ENCODE results near the gene HNRNPK.
"Not testable (repeated sequence)": the region's sequence is repeated elsewhere in the genome, so short reads cannot be mapped to it uniquely, and the experiment has no call there.

Gene HNRNPK

DNA sequence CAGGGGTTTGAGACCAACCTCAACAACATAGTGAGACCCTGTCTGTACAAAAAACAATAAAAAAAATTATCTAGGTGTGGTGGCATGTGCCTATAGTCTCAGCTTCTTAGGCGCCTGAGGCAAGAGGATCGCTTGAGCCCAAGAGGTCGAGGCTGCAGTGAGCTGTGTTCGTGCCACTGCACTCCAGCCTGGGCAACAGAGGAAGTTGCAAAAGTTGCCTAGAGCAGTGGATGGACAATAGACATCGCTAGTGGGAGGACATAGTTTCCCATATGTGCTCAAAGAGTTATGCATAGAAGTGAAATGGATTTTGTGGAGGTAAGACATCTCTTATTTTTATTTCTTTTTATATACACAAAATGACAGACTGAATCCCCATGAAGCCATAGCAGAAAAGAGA, 19.0 kb downstream of the HNRNPK start:
- Histone ChIP-seq H3K27me3 (no peaks in the 10 kb centered on the region), H3K27ac (no peak overlapping the region), H3K9me3 (no peaks in the 10 kb centered on the region), H3K4me1 (ENCODE audit: control insufficient read depth in 1 of 2, insufficient read depth in 1 of 2, low read depth in 1 of 2, low read length in 1 of 2) (peaks cover 9 to 14% of the 10 kb centered on the region in 2 experiments), H3K4me3 (ENCODE audit: low read depth in 1 of 2, low read length in 1 of 2) (no peak overlapping the region), H3K36me3 (peaks cover 5% of the 10 kb centered on the region)
- no peak for TF ChIP-seq CTCF (IDR thresholded peaks at IDR 0.05)

GRCh38 chr9:83959061-83959460, 21.0 kb downstream of the HNRNPK start:
- peaks cover 19 to 23% of the 10 kb centered on the region in 2 experiments for H3K4me1 ChIP-seq (ENCODE audit: control insufficient read depth in 1 of 2, insufficient read depth in 1 of 2, low read depth in 1 of 2, low read length in 1 of 2)
- no peaks in the 10 kb centered on the region for H3K36me3 ChIP-seq
- TF ChIP-seq CTCF (IDR thresholded peaks at IDR 0.05), result no peak
- no peaks in the 10 kb centered on the region for H3K9me3 ChIP-seq
- H3K27ac ChIP-seq, result no peak overlapping the region
- no peak overlapping the region for H3K4me3 ChIP-seq (ENCODE audit: low read depth in 1 of 2, low read length in 1 of 2)
- no peaks in the 10 kb centered on the region for H3K27me3 ChIP-seq

GRCh38 chr9:83957248-83957513, 22.8 kb downstream of the HNRNPK start:
- Histone ChIP-seq H3K4me3 (ENCODE audit: low read depth in 1 of 2, low read length in 1 of 2) (peak overlapping the region; percentile 79 to 96), H3K9me3 (no peaks in the 10 kb centered on the region), H3K4me1 (ENCODE audit: control insufficient read depth in 1 of 2, insufficient read depth in 1 of 2, low read depth in 1 of 2, low read length in 1 of 2) (peaks cover 19 to 23% of the 10 kb centered on the region in 2 experiments), H3K36me3 (no peaks in the 10 kb centered on the region), H3K27me3 (no peaks in the 10 kb centered on the region), H3K27ac (peak overlapping the region; percentile 87)
- no peak for TF ChIP-seq CTCF (IDR thresholded peaks at IDR 0.05)

GRCh38 chr9:83956436-83957247, 23.4 kb downstream of the HNRNPK start:
- Histone ChIP-seq H3K27ac (peak overlapping the region; percentile 87), H3K27me3 (no peaks in the 10 kb centered on the region), H3K4me1 (ENCODE audit: control insufficient read depth in 1 of 2, insufficient read depth in 1 of 2, low read depth in 1 of 2, low read length in 1 of 2) (peaks cover 19 to 23% of the 10 kb centered on the region in 2 experiments), H3K36me3 (no peaks in the 10 kb centered on the region), H3K4me3 (ENCODE audit: low read depth in 1 of 2, low read length in 1 of 2) (peak overlapping the region; percentile 79 to 96), H3K9me3 (no peaks in the 10 kb centered on the region)
- TF ChIP-seq CTCF (IDR thresholded peaks at IDR 0.05), result peak; percentile 19

- H3K4me3 ChIP-seq (ENCODE audit: low read depth in 1 of 2, low read length in 1 of 2), result peak overlapping the region; percentile 79 to 96
- H3K27me3 ChIP-seq, result no peaks in the 10 kb centered on the region
- H3K27ac ChIP-seq, result peak overlapping the region; percentile 87
- H3K9me3 ChIP-seq, result no peaks in the 10 kb centered on the region
- no peak for TF ChIP-seq CTCF (IDR thresholded peaks at IDR 0.05)
- H3K4me1 ChIP-seq (ENCODE audit: control insufficient read depth in 1 of 2, insufficient read depth in 1 of 2, low read depth in 1 of 2, low read length in 1 of 2), result peaks cover 19 to 21% of the 10 kb centered on the region in 2 experiments
- H3K36me3 ChIP-seq, result no peaks in the 10 kb centered on the region
Measured at GRCh38 chr9:83956086-83956435, 24.0 kb downstream of the HNRNPK start.

DNA sequence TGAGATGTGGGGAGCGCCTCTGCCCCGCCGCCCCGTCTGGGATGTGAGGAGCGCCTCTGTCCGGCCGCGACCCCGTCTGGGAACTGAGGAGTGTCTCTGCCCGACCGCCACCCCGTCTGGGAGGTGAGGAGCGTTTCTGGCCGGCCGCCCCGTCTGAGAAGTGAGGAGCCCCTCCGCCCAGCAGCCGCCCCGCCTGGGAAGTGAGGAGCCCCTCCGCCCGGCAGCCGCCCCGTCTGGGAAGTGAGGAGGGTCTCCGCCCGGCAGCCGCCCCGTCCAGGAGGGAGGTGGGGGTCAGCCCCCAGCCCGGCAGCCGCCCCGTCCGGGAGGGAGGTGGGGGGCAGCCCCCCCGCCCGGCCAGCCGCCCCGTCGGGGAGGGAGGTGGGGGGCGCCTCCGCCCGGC, 31.9 kb downstream of the HNRNPK start:
- H3K4me1 ChIP-seq (ENCODE audit: control insufficient read depth in 1 of 2, insufficient read depth in 1 of 2, low read depth in 1 of 2, low read length in 1 of 2); H3K4me3 ChIP-seq (ENCODE audit: low read depth in 1 of 2, low read length in 1 of 2); H3K27me3 ChIP-seq; H3K27ac ChIP-seq; H3K9me3 ChIP-seq: not testable (repeated sequence)
- peaks cover 22% of the 10 kb centered on the region for H3K36me3 ChIP-seq

Data from neutrophil (primary cell).